ENCODE measurements around the gene ARFIP1. TPM values are rescaled to one million over a fixed set of nuclear protein-coding genes. Genes with fewer than 3 reads are reported as not detected.
"Not testable (repeated sequence)": the region's sequence is repeated elsewhere in the genome, so short reads cannot be mapped to it uniquely, and the experiment has no call there.

Gene ARFIP1
- total and polyA plus RNA-seq, 5 donors from 2014 or later: 7.5 to 24.2 (median 19.4) TPM

DNA sequence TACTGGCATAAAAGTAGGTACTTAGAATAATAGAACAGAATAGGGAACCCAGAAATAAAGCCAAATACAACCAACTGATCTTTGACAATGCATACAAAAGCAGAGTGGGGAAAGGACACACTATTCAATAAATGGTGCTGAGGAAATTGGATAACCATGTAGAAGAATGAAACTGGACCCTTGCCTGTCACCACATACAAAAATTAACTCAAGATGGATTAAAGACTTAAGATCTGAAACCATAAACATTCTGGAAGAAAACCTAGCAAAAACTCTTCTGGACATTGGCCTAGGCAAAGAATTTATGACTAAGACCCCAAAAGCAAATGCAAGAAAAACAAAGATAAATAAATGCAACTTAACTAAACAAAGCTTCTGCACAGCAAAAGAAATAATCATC, 45.6 kb downstream of the ARFIP1 start:
- Histone ChIP-seq H3K4me1 (ENCODE audit: control insufficient read depth, insufficient read depth, low read length, poor library complexity, severe bottlenecking) (no peaks in the 10 kb centered on the region), H3K27me3 (ENCODE audit: control insufficient read depth, insufficient read depth, low read length) (no peaks in the 10 kb centered on the region), H3K4me3 (ENCODE audit: low read depth, low read length) (no peak overlapping the region), H3K9me3 (ENCODE audit: control insufficient read depth in 2 of 2, low read length in 2 of 2) (peaks cover 0 to 4% of the 10 kb centered on the region in 2 experiments), H3K27ac (ENCODE audit: insufficient read depth, low read length, poor library complexity, severe bottlenecking) (no peak overlapping the region), H3K36me3 (ENCODE audit: control insufficient read depth, insufficient read depth, low read length) (peaks cover under 1% of the 10 kb centered on the region)
- Mint-ChIP-seq H3K27ac (no peak overlapping the region), H3K4me1 (peaks cover 0 to 6% (median 0%) of the 10 kb centered on the region in 4 donors), H3K9me3 (peaks cover 6 to 25% (median 10%) of the 10 kb centered on the region in 7 donors), H3K27me3 (no peaks in the 10 kb centered on the region), H3K36me3 (peaks cover 14% of the 10 kb centered on the region), H3K4me3 (no peak overlapping the region)
- no peak for DNase-seq
- ATAC-seq (ENCODE audit: low read depth in 2 of 2): no peak

DNA sequence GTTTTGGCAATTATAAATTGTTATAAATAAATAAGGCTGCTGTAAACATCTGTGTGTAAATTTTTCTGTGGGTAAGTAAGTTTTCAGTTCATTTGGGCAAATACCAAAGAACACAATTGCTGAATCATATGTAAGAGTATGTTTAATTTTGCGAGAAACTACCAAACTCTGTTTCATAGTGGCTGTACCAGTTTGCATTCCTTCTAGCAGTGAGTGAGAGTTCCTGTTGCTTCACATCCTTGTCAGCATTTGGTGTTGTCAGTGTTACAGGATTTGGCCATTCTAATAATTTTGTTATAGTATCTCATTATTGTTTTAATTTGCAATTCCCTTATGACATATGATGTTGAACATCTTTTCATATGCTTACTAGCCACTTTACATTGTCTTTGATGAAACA, 48.4 kb downstream of the ARFIP1 start:
- peaks cover 35% of the 10 kb centered on the region for H3K36me3 Mint-ChIP-seq
- Histone ChIP-seq H3K27ac (ENCODE audit: insufficient read depth, low read length, poor library complexity, severe bottlenecking) (no peak overlapping the region), H3K36me3 (ENCODE audit: control insufficient read depth, insufficient read depth, low read length) (peaks cover 4% of the 10 kb centered on the region), H3K4me3 (ENCODE audit: low read depth, low read length) (no peak overlapping the region), H3K9me3 (ENCODE audit: control insufficient read depth in 2 of 2, low read length in 2 of 2) (peaks cover 0 to 4% of the 10 kb centered on the region in 2 experiments), H3K27me3 (ENCODE audit: control insufficient read depth, insufficient read depth, low read length) (no peaks in the 10 kb centered on the region), H3K4me1 (ENCODE audit: control insufficient read depth, insufficient read depth, low read length, poor library complexity, severe bottlenecking) (no peaks in the 10 kb centered on the region)
- H3K27me3 Mint-ChIP-seq: no peaks in the 10 kb centered on the region
- H3K9me3 Mint-ChIP-seq: peaks cover 4 to 25% (median 11%) of the 10 kb centered on the region in 7 donors
- ATAC-seq (ENCODE audit: low read depth in 2 of 2): no peak
- H3K4me1 Mint-ChIP-seq: peaks cover 0 to 6% (median 0%) of the 10 kb centered on the region in 4 donors
- no peak for DNase-seq
- H3K27ac Mint-ChIP-seq: no peak overlapping the region
- H3K4me3 Mint-ChIP-seq: no peak overlapping the region

DNA sequence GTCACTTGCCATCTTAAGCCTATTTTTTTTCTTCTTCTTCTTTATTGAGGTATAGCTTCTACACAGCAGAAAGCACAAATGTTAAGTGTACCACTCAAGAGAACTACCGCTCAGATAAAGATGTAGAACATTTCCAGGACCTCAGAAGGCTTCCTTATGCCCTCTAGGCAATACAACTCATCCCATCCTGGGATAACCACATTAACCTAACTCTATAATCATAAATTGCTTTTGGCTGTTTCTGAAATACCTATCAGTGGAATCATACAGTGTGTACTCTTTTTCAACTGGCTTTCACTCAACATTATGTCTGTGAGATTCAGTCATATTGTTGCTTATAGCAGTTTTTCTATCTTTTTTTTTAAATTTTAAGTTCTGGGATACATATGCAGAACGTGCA, 51.7 kb downstream of the ARFIP1 start:
- H3K4me3 Mint-ChIP-seq: no peak overlapping the region
- peaks cover 0 to 21% (median 6%) of the 10 kb centered on the region in 7 donors for H3K9me3 Mint-ChIP-seq
- ATAC-seq (ENCODE audit: low read depth in 2 of 2): no peak
- H3K36me3 Mint-ChIP-seq: peaks cover 63% of the 10 kb centered on the region
- Histone ChIP-seq H3K36me3 (ENCODE audit: control insufficient read depth, insufficient read depth, low read length) (peaks cover 15% of the 10 kb centered on the region), H3K4me1 (ENCODE audit: control insufficient read depth, insufficient read depth, low read length, poor library complexity, severe bottlenecking) (no peaks in the 10 kb centered on the region), H3K27ac (ENCODE audit: insufficient read depth, low read length, poor library complexity, severe bottlenecking) (no peak overlapping the region), H3K4me3 (ENCODE audit: low read depth, low read length) (no peak overlapping the region), H3K27me3 (ENCODE audit: control insufficient read depth, insufficient read depth, low read length) (no peaks in the 10 kb centered on the region), H3K9me3 (ENCODE audit: control insufficient read depth in 2 of 2, low read length in 2 of 2) (peaks cover 0 to 6% of the 10 kb centered on the region in 2 experiments)
- peaks cover 0 to 17% (median 0%) of the 10 kb centered on the region in 4 donors for H3K4me1 Mint-ChIP-seq
- no peak for DNase-seq
- no peaks in the 10 kb centered on the region for H3K27me3 Mint-ChIP-seq
- H3K27ac Mint-ChIP-seq: no peak overlapping the region

DNA sequence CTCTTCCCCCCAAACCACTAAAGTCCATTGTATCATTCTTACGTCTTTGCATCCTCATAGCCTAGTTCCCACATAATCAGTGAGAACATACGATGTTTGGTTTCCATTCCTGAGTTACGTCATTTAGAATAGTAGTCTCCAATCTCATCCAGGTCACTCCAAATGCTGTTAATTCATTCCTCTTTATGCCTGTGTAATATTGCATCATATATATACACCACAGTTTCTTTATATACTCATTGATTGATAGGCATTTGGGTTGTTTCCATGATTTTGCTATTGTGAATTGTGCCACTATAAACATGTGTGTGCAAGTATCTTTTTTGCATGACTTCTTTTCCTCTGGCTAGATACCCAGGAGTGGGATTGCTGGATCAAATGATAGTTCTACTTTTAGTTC, 57.2 kb downstream of the ARFIP1 start:
- Mint-ChIP-seq H3K27me3 (no peaks in the 10 kb centered on the region), H3K4me1 (peaks cover 18 to 38% (median 33%) of the 10 kb centered on the region in 4 donors), H3K4me3 (no peak overlapping the region), H3K36me3 (peaks cover 58% of the 10 kb centered on the region), H3K9me3 (peaks cover 2 to 12% (median 7%) of the 10 kb centered on the region in 7 donors), H3K27ac (no peak overlapping the region)
- H3K27ac ChIP-seq (ENCODE audit: insufficient read depth, low read length, poor library complexity, severe bottlenecking): no peak overlapping the region
- DNase-seq (no peak), ATAC-seq (ENCODE audit: low read depth in 2 of 2) (no peak)
- H3K4me3 ChIP-seq (ENCODE audit: low read depth, low read length): no peak overlapping the region
- H3K36me3 ChIP-seq (ENCODE audit: control insufficient read depth, insufficient read depth, low read length): peaks cover 12% of the 10 kb centered on the region
- H3K27me3 ChIP-seq (ENCODE audit: control insufficient read depth, insufficient read depth, low read length): no peaks in the 10 kb centered on the region
- H3K9me3 ChIP-seq (ENCODE audit: control insufficient read depth in 2 of 2, low read length in 2 of 2): peaks cover 0 to 6% of the 10 kb centered on the region in 2 experiments
- H3K4me1 ChIP-seq (ENCODE audit: control insufficient read depth, insufficient read depth, low read length, poor library complexity, severe bottlenecking): no peaks in the 10 kb centered on the region

DNA sequence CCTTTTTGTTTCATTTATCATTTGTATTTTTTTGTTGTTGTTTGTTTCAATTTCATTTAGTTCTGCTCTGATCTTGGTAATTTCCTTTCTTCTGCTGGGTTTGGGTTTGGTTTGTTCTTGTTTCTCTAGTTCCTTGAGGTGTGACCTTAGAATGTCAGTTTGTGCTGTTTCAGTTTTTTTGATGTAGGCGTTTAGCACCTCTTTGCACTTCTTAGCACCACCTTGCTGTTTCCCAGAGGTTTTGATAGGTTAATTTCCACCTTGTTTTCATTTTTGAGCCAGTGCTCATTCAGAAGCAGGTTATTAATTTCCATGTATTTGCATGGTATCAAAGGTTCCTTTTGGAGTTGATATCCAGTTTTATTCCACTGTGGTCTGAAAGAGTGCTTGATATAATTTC, 60.0 kb downstream of the ARFIP1 start:
- H3K27ac Mint-ChIP-seq: peak overlapping the region; percentile 5 to 84 (median 11)
- peak overlapping the region in 3 of 4 donors; percentile 4 to 57 (median 18) for H3K4me3 Mint-ChIP-seq
- not testable (repeated sequence) for H3K27me3 Mint-ChIP-seq; H3K27ac ChIP-seq (ENCODE audit: insufficient read depth, low read length, poor library complexity, severe bottlenecking); H3K27me3 ChIP-seq (ENCODE audit: control insufficient read depth, insufficient read depth, low read length); H3K9me3 ChIP-seq (ENCODE audit: control insufficient read depth in 2 of 2, low read length in 2 of 2); ATAC-seq (ENCODE audit: low read depth in 2 of 2); H3K4me1 ChIP-seq (ENCODE audit: control insufficient read depth, insufficient read depth, low read length, poor library complexity, severe bottlenecking); H3K36me3 ChIP-seq (ENCODE audit: control insufficient read depth, insufficient read depth, low read length)
- DNase-seq: peak in 1 of 3 donors; percentile 70
- peaks cover 18 to 38% (median 33%) of the 10 kb centered on the region in 4 donors for H3K4me1 Mint-ChIP-seq
- peaks cover 38% of the 10 kb centered on the region for H3K36me3 Mint-ChIP-seq
- H3K4me3 ChIP-seq (ENCODE audit: low read depth, low read length): peak overlapping the region; percentile 19
- H3K9me3 Mint-ChIP-seq: peaks cover 0 to 13% (median 6%) of the 10 kb centered on the region in 7 donors

DNA sequence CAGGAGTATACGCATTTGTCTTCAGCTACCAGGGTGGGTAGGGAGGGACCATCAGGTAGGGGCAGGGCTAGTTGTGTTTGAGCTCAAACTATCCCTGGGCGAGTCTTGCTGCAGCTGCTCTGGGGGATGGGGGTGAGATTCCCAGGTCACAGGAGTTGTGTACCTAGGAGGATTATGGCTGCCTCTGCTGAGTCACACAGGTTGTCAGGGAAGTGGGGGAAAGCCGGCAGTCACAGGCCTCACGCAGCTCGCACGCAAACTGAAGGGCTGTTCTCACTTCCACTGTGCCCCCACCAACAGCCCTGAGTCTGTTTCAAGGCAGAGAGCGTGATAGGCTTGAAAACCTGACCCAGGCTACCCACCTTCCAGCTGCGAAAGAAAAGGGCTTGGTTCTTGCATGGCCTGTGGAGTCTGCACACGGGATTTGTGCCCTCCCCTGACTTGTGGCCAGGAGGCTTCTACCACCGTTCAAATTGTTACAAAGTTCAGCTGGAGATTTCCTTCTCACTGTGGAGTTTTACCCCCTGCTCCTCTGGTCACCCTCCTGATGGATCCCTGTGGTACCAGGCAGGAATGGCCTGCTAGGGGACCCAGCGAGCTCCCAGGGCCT, 63.8 kb downstream of the ARFIP1 start:
- Histone ChIP-seq H3K36me3 (ENCODE audit: control insufficient read depth, insufficient read depth, low read length) (no peaks in the 10 kb centered on the region), H3K27ac (ENCODE audit: insufficient read depth, low read length, poor library complexity, severe bottlenecking) (no peak overlapping the region), H3K9me3 (ENCODE audit: control insufficient read depth in 2 of 2, low read length in 2 of 2) (no peaks in the 10 kb centered on the region), H3K27me3 (ENCODE audit: control insufficient read depth, insufficient read depth, low read length) (no peaks in the 10 kb centered on the region), H3K4me3 (ENCODE audit: low read depth, low read length) (no peak overlapping the region), H3K4me1 (ENCODE audit: control insufficient read depth, insufficient read depth, low read length, poor library complexity, severe bottlenecking) (no peaks in the 10 kb centered on the region)
- Mint-ChIP-seq H3K36me3 (peaks cover 12% of the 10 kb centered on the region), H3K4me1 (peaks cover 15 to 35% (median 19%) of the 10 kb centered on the region in 4 donors), H3K9me3 (peaks cover 0 to 13% (median 2%) of the 10 kb centered on the region in 7 donors), H3K27me3 (no peaks in the 10 kb centered on the region), H3K4me3 (no peak overlapping the region), H3K27ac (no peak overlapping the region)
- DNase-seq (no peak), ATAC-seq (ENCODE audit: low read depth in 2 of 2) (no peak)

DNA sequence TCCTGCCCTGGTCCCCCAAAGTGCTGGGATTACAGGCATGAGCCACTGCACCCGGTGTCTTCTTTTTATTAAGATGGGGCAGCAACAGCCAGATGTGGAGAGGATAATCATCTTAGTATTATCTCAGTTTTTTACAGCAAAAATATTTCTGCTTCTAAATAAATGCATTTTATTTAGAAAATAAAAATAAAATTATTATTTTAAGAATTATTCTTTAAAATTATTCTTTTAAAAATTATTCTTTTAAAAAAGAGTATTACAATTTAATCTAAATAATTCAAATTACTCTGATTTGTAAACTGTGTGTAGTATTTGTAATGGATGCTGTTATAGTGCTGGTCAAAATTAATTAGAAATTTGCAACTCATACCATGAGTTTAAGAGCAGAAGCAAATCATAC, 67.6 kb downstream of the ARFIP1 start:
- Histone ChIP-seq H3K36me3 (ENCODE audit: control insufficient read depth, insufficient read depth, low read length) (no peaks in the 10 kb centered on the region), H3K4me1 (ENCODE audit: control insufficient read depth, insufficient read depth, low read length, poor library complexity, severe bottlenecking) (peaks cover 8% of the 10 kb centered on the region), H3K9me3 (ENCODE audit: control insufficient read depth in 2 of 2, low read length in 2 of 2) (no peaks in the 10 kb centered on the region), H3K27me3 (ENCODE audit: control insufficient read depth, insufficient read depth, low read length) (no peaks in the 10 kb centered on the region), H3K27ac (ENCODE audit: insufficient read depth, low read length, poor library complexity, severe bottlenecking) (no peak overlapping the region), H3K4me3 (ENCODE audit: low read depth, low read length) (no peak overlapping the region)
- Mint-ChIP-seq H3K9me3 (peaks cover 0 to 5% (median 0%) of the 10 kb centered on the region in 7 donors), H3K27me3 (no peaks in the 10 kb centered on the region), H3K4me3 (no peak overlapping the region), H3K36me3 (peaks cover 5% of the 10 kb centered on the region), H3K4me1 (peaks cover 5 to 36% (median 16%) of the 10 kb centered on the region in 4 donors), H3K27ac (no peak overlapping the region)
- no peak for DNase-seq
- ATAC-seq (ENCODE audit: low read depth in 2 of 2): no peak

DNA sequence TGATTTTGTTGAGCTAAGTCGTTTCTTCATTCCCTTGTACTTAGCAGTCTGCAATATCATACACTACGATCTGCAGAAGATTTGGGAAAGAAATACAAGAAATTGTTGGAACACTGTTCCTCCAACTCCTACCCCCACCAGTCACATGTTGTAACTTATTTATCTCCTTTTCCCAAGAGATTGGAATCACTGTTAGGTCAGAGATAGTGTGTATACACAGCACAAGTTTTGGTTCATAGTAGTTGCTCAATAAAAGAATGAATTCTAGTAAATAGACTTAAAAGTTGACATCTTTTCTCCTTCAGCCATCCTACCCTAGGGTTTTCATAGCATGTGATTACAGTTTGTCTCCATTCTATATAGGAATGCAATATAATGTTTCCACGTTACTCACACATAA, 68.8 kb downstream of the ARFIP1 start:
- Mint-ChIP-seq H3K36me3 (peaks cover 7% of the 10 kb centered on the region), H3K27ac (no peak overlapping the region)

More for the DNA sequence above, 68.8 kb downstream of the ARFIP1 start:
- Mint-ChIP-seq H3K27me3 (no peaks in the 10 kb centered on the region), H3K4me1 (peaks cover 5 to 36% (median 16%) of the 10 kb centered on the region in 4 donors), H3K9me3 (peaks cover 1 to 10% (median 5%) of the 10 kb centered on the region in 7 donors), H3K4me3 (no peak overlapping the region)
- H3K4me1 ChIP-seq (ENCODE audit: control insufficient read depth, insufficient read depth, low read length, poor library complexity, severe bottlenecking): peaks cover 8% of the 10 kb centered on the region
- H3K4me3 ChIP-seq (ENCODE audit: low read depth, low read length): no peak overlapping the region
- H3K27me3 ChIP-seq (ENCODE audit: control insufficient read depth, insufficient read depth, low read length): no peaks in the 10 kb centered on the region
- H3K36me3 ChIP-seq (ENCODE audit: control insufficient read depth, insufficient read depth, low read length): no peaks in the 10 kb centered on the region
- DNase-seq: no peak
- H3K9me3 ChIP-seq (ENCODE audit: control insufficient read depth in 2 of 2, low read length in 2 of 2): peaks cover 9 to 10% of the 10 kb centered on the region in 2 experiments
- ATAC-seq (ENCODE audit: low read depth in 2 of 2): no peak
- H3K27ac ChIP-seq (ENCODE audit: insufficient read depth, low read length, poor library complexity, severe bottlenecking): no peak overlapping the region

Data from CD4-positive, CD25-positive, alpha-beta regulatory T cell (primary cell).